Suprapubic skin (tissue), 4 donors: ENCODE measurements around the gene NNT.
A peak's percentile ranks its signal among the peaks of the same experiment; 100 is the strongest.

Source experiments
- CTCF ChIP-seq, 2 donors: fragments of 200-600 bp in 1 of 2; fragments of 450-650 bp in 1 of 2; sonication (generic) in 1 of 2; IDR thresholded peaks; one replicate each; pipeline ENCODE4 v1.5.1; 2016 to 2019; ENCODE audit warnings: antibody characterized with exemption in 2 of 2, mild to moderate bottlenecking in 1 of 2, moderate library complexity in 1 of 2
- POLR2A ChIP-seq, 2 donors: fragments of 450-650 bp; IDR thresholded peaks; one replicate each; pipeline ENCODE4 v1.6.1; 2017; ENCODE audit warnings: antibody characterized with exemption in 2 of 2, mild to moderate bottlenecking in 2 of 2, moderate library complexity in 2 of 2
- POLR2AphosphoS5 ChIP-seq, 3 donors: sonication (generic); formaldehyde crosslinking; IDR thresholded peaks; one replicate each; pipeline ENCODE4 v1.6.1; 2017; ENCODE audit warnings: antibody characterized with exemption in 3 of 3

GRCh38 chr5:43636076-43636475 is 33.1 kb downstream of the NNT start:
- TF ChIP-seq CTCF (IDR thresholded peaks at IDR 0.05) (no peak), POLR2AphosphoS5 (IDR thresholded peaks at IDR 0.05) (peak in 1 of 3 donors; percentile 32), POLR2A (IDR thresholded peaks at IDR 0.05) (no peak)
